Islet of Langerhans (tissue), 1 donor: Measurements from ENCODE around the gene MTA2.
"Not testable (repeated sequence)": the region's sequence is repeated elsewhere in the genome, so short reads cannot be mapped to it uniquely, and the experiment has no call there.

Experiments
- FAIRE-seq: peaks from one replicate; lab custom pipeline; 2011; peaks lifted over from hg19 to GRCh38; lab: Jason Lieb, UNC

MTA2 gene

GRCh38 chr11:62565100-62565802 is 36.4 kb downstream of the MTA2 start:
- no peak for FAIRE-seq

- not testable (repeated sequence) for FAIRE-seq
Measured at GRCh38 chr11:62561677-62562230, 39.9 kb downstream of the MTA2 start.

- no peak for FAIRE-seq
Measured at GRCh38 chr11:62560566-62561103, 41.0 kb downstream of the MTA2 start.

GRCh38 chr11:62559626-62560025 is 42.0 kb downstream of the MTA2 start:
- FAIRE-seq: not testable (repeated sequence)

GRCh38 chr11:62559204-62559603 is 42.5 kb downstream of the MTA2 start:
- FAIRE-seq: no peak

- FAIRE-seq: no peak
Measured at GRCh38 chr11:62558669-62559068, 43.0 kb downstream of the MTA2 start.

- no peak for FAIRE-seq
Measured at GRCh38 chr11:62556875-62557631, 44.6 kb downstream of the MTA2 start.

GRCh38 chr11:62556108-62556874 is 45.4 kb downstream of the MTA2 start:
- no peak for FAIRE-seq

GRCh38 chr11:62555464-62556107 is 46.1 kb downstream of the MTA2 start:
- FAIRE-seq: no peak

GRCh38 chr11:62554387-62555167 is 47.1 kb downstream of the MTA2 start:
- FAIRE-seq: no peak

- FAIRE-seq: no peak
Measured at GRCh38 chr11:62553839-62554361, 47.8 kb downstream of the MTA2 start.

GRCh38 chr11:62553080-62553838 is 48.4 kb downstream of the MTA2 start:
- FAIRE-seq: no peak

GRCh38 chr11:62552485-62553079 is 49.1 kb downstream of the MTA2 start:
- no peak for FAIRE-seq

GRCh38 chr11:62550478-62550877 is 51.2 kb downstream of the MTA2 start:
- not testable (repeated sequence) for FAIRE-seq

GRCh38 chr11:62548545-62549335 is 52.9 kb downstream of the MTA2 start:
- no peak for FAIRE-seq

GRCh38 chr11:62547691-62548281 is 53.9 kb downstream of the MTA2 start:
- no peak for FAIRE-seq

- FAIRE-seq: no peak
Measured at GRCh38 chr11:62546929-62547625, 54.6 kb downstream of the MTA2 start.
